TTC549 (cell line): Measurements from ENCODE around the gene FAM110C.
"Not testable (repeated sequence)": the region's sequence is repeated elsewhere in the genome, so short reads cannot be mapped to it uniquely, and the experiment has no call there.

ENCODE experiments used
- FAIRE-seq: peaks from 2 replicates; lab custom pipeline; 2012; peaks lifted over from hg19 to GRCh38; lab: Jason Lieb, UNC

The FAM110C gene

GRCh38 chr2:46471-47345 lies at the start of gene FAM110C:
Gene FAM110C (minus strand): TSS chr2:46505. CDS start chr2:46385, 120 bp downstream.
- no peak for FAIRE-seq

- no peak for FAIRE-seq
These were observed 46.0 kb upstream of the FAM110C start for GRCh38 chr2:92326-92725.

- no peak for FAIRE-seq
These were observed 44.5 kb upstream of the FAM110C start for GRCh38 chr2:90645-91312.

GRCh38 chr2:85761-86160 lies 39.5 kb upstream of the FAM110C start:
- no peak for FAIRE-seq

- FAIRE-seq: no peak
These were observed 37.8 kb upstream of the FAM110C start for GRCh38 chr2:84121-84520.

GRCh38 chr2:80971-81736 lies 34.8 kb upstream of the FAM110C start:
- FAIRE-seq: no peak

GRCh38 chr2:80378-80777 lies 34.1 kb upstream of the FAM110C start:
- no peak for FAIRE-seq

- FAIRE-seq: no peak
These were observed 25.2 kb upstream of the FAM110C start for GRCh38 chr2:71309-72035.

- FAIRE-seq: no peak
These were observed 23.4 kb upstream of the FAM110C start for GRCh38 chr2:69366-70344.

- FAIRE-seq: not testable (repeated sequence)
These were observed 22.3 kb upstream of the FAM110C start for GRCh38 chr2:68637-69036.

- no peak for FAIRE-seq
These were observed 20.5 kb upstream of the FAM110C start for GRCh38 chr2:66853-67252.

- no peak for FAIRE-seq
These were observed 18.8 kb upstream of the FAM110C start for GRCh38 chr2:65121-65520.

- FAIRE-seq: no peak
These were observed 9.5 kb upstream of the FAM110C start for GRCh38 chr2:55587-56448.

- no peak for FAIRE-seq
These were observed 5.3 kb upstream of the FAM110C start for GRCh38 chr2:51613-52012.

- FAIRE-seq: no peak
These were observed 1.4 kb upstream of the FAM110C start for GRCh38 chr2:47737-48136.

- FAIRE-seq: no peak
These were observed 1.0 kb upstream of the FAM110C start for GRCh38 chr2:47346-47725.

- FAIRE-seq: no peak
These were observed 204 bp downstream of the FAM110C start for GRCh38 chr2:46131-46470.

- no peak for FAIRE-seq
These were observed 769 bp downstream of the FAM110C start for GRCh38 chr2:45342-46130.

GRCh38 chr2:44748-45341 lies 1.5 kb downstream of the FAM110C start:
- FAIRE-seq: no peak
